ENCODE data around the gene SURF4.

SURF4 gene

DNA sequence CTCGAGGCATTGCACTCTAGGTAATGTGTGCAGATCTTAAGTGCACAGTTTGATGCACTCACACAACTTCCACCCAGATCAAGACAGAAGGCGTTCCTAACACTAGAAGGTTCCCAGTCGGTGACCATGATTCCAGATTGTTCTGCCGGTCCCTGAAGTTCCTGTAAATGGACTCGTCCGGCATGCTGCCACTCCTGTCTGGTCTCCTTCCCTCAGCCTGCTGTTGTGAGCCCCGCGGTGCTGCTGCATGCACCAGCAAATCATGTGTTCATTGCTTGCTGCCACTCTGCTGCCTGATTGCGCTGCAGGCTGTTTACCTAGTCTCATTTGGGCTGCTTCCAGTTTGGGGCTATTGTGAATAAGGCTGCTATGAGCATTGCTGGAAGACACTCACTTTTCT, 11.8 kb upstream of the SURF4 start:
- DNase-seq (ENCODE audit: extremely low read depth, low read depth), result no peak
- TF ChIP-seq, protein P1, sequence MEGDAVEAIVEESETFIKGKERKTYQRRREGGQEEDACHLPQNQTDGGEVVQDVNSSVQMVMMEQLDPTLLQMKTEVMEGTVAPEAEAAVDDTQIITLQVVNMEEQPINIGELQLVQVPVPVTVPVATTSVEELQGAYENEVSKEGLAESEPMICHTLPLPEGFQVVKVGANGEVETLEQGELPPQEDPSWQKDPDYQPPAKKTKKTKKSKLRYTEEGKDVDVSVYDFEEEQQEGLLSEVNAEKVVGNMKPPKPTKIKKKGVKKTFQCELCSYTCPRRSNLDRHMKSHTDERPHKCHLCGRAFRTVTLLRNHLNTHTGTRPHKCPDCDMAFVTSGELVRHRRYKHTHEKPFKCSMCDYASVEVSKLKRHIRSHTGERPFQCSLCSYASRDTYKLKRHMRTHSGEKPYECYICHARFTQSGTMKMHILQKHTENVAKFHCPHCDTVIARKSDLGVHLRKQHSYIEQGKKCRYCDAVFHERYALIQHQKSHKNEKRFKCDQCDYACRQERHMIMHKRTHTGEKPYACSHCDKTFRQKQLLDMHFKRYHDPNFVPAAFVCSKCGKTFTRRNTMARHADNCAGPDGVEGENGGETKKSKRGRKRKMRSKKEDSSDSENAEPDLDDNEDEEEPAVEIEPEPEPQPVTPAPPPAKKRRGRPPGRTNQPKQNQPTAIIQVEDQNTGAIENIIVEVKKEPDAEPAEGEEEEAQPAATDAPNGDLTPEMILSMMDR (IDR thresholded peaks at IDR 0.05; ENCODE audit: low read depth, low read length), result no peak

DNA sequence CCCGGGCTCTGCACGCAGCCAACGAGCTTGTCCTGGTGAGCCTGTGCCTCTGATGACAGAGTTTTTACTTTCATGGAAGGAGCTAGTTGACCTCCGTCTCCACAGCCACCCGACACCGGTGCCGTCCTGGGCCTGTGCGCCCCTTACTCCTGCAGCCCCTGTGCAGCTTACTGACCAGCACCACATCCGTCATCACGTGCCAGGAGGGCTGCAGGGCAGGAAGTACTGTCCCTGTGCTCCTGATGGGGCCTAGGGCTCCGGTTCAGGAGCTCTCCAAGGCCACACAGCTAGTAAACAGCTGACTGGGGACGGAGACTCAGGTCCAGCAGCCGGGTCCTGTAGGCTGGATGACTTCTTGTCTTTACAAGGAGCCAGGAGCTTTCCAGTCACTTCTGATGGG, 10.5 kb upstream of the SURF4 start:
- no peak for DNase-seq (ENCODE audit: extremely low read depth, low read depth)
- TF ChIP-seq, protein P1 (IDR thresholded peaks at IDR 0.05; ENCODE audit: low read depth, low read length), result no peak

DNA sequence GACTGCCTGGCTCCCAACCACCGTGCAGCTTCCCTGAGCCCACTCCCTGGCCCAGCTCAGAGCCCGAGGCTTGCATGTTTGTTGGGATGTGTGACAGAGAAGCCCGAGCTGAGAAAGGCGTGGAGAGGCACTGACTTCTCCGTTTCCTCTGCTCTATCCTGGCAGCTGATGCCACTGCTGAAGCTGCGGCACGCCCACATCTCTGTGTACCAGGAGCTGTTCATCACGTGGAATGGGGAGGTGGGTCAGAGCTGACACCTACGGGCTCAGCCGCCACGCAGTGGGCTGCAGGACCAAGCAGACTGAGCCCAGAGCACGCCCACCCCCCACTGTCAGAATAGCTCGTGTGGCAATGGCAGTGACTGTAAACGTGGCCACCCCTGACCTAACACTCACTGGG, 9.6 kb upstream of the SURF4 start:
- TF ChIP-seq, protein P1 (IDR thresholded peaks at IDR 0.05; ENCODE audit: low read depth, low read length), result no peak
- DNase-seq (ENCODE audit: extremely low read depth, low read depth), result no peak

DNA sequence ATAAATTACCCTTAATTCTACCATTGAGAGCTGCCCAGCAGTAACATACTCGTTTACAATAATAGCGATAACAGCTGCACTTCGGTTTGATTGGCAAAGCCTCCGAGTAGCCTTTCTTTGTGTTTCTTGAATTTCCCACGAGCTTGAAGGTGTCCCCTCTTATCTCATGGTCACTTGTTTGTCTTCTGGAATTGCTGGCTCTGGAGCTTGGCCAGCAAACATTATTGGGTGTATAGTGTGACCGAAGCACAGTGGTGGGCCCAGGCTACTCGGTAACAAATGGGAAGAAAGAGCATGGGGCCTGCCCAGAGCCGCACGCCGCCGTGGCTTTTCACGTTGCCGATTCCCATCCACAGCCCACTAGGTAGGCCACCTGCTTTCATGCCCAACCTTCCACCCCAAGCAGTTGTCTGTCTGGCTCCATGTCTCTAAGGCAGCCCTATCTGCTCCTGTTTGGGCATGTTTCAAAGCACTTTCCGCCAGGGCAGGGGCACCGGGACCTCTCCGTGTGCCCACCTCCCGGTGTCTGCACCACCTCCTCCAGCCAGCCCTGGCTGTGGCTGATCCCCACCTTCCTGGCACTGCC, 9.0 kb upstream of the SURF4 start:
- TF ChIP-seq, protein P1 (IDR thresholded peaks at IDR 0.05; ENCODE audit: low read depth, low read length), result no peak
- DNase-seq (ENCODE audit: extremely low read depth, low read depth), result no peak

DNA sequence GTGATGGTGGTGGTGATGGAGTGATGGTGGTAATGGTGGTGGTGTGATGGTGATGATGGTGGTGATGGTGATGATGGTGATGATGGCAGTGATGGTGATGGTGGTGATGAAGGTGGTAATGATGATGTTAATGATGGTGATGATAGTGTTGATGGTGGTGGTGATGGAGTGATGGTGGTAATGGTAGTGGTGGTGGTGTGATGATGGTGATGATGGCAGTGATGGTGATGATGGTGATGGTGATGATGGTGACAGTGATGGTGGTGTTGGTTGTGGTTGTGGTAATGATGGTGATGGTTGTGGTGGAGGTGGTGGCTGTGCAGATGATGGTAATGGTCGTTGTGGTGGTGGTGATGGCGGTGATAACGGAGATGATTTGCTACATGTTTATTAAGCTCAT, 7.6 kb upstream of the SURF4 start:
- no peak for DNase-seq (ENCODE audit: extremely low read depth, low read depth)
- TF ChIP-seq, protein P1 (IDR thresholded peaks at IDR 0.05; ENCODE audit: low read depth, low read length), result no peak

DNA sequence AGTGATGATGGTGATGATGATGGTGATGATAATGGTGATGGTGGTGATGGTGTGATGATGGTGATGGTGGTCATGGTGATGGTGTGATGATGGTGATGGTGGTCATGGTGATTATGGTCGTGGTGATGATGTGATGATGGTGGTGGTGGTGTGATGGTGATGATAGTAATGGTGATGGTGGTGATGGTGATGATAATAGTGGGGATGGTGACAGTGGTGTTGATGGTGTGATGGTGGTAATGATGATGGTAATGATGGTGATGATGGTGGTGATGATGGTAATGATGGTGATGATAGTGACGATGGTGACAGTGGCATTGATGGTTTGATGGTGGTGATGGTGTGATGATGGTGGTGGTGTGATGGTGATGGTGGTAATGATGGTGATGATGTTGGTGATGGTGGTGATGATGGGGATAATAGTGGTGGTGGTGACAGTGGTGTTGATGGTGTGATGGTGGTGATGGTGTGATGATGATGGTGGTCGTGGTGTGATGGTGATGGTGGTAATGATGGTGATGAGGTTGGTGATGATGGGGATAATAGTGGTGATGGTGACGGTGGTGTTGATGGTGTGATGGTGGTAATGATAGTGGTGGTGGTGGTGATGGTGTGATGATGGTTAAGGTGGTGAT, 6.8 kb upstream of the SURF4 start:
- TF ChIP-seq, protein P1 (IDR thresholded peaks at IDR 0.05; ENCODE audit: low read depth, low read length), result no peak
- DNase-seq (ENCODE audit: extremely low read depth, low read depth), result no peak

DNA sequence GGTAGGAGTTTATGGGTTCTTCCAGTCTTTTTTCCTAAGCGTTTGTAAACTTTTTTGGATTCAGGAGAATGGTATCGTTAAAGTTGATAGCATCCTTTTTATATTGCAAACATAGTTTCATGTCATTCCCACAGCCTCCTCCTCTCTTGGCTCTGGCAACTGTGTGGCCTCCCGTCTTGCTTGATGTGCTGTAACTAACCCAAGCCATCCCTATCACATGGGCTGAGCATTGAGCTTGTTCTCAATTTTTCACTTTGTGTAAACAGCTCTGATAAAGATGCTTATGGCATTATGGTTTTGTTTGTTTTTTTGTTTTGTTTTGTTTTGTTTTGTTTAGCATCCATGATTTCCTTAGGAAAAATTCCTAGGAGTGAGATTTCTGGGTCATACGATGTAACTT, 4.9 kb upstream of the SURF4 start:
- TF ChIP-seq, protein P1 (IDR thresholded peaks at IDR 0.05; ENCODE audit: low read depth, low read length), result no peak
- no peak for DNase-seq (ENCODE audit: extremely low read depth, low read depth)

All from AG09319 (cell line).